Endothelial cell of umbilical vein (primary cell): ENCODE measurements around the gene DCDC2B.

ENCODE experiments used
- CTCF ChIP-seq, 2 donors: IDR thresholded peaks; 1 replicate in 1 of 2; 2 replicates in 1 of 2; pipeline ENCODE4 v1.5.1; 2011; ENCODE audit warnings: low read length in 2 of 2, mild to moderate bottlenecking in 2 of 2, moderate library complexity in 2 of 2, control low read depth in 1 of 2, inconsistent platforms in 1 of 2, low read depth in 1 of 2; ENCODE audit not compliant: insufficient read depth in 1 of 2; ENCODE audit errors: extremely low read depth in 1 of 2
- FOS ChIP-seq: IDR thresholded peaks from 2 replicates; pipeline ENCODE4 v1.6.1; 2011; ENCODE audit warnings: mild to moderate bottlenecking, low read length, moderate library complexity, borderline replicate concordance; ENCODE audit not compliant: insufficient read depth
- GATA2 ChIP-seq: IDR thresholded peaks from 2 replicates; pipeline ENCODE4 v1.7.0; 2011; ENCODE audit warnings: low read depth, mild to moderate bottlenecking, moderate library complexity, mixed read lengths, low read length; ENCODE audit not compliant: insufficient read length, insufficient read depth
- MAX ChIP-seq: IDR thresholded peaks from 2 replicates; pipeline ENCODE4 v1.6.1; 2011; ENCODE audit not compliant: insufficient read depth, insufficient read length

GRCh38 chr1:32201011-32201855 lies 7.7 kb upstream of the DCDC2B start:
- no peak for TF ChIP-seq MAX
- TF ChIP-seq CTCF (IDR thresholded peaks at IDR 0.05; ENCODE audit: extremely low read depth in 1 of 2, insufficient read depth in 1 of 2, low read depth in 1 of 2, low read length in 2 of 2), result no peak
- no peak for TF ChIP-seq FOS
- TF ChIP-seq GATA2, result no peak
